ENCODE measurements around the gene SH3RF3.

GRCh38 chr2:109514857-109515256 lies 385.9 kb downstream of the SH3RF3 start:
- no peak for TF ChIP-seq POLR2A (IDR thresholded peaks at IDR 0.05; ENCODE audit: low read length)
- TF ChIP-seq GATA1 (IDR thresholded peaks at IDR 0.05; ENCODE audit: low read depth, low read length), result no peak
